GM12878 (cell line): ENCODE results near the gene LMO7. TPM values are rescaled to one million over a fixed set of nuclear protein-coding genes. Genes with fewer than 3 reads are reported as not detected.

Source experiments
- ATAC-seq: fragments of 200-7000 bp; cut with Tn5 transposase; 3 replicates; pipeline ENCODE4 v1.9.1; 2020; ENCODE audit warnings: mild to moderate bottlenecking, moderate library complexity
- BruUV-seq: library from RNA; stranded (reverse); fragments of 400-500 nt; replicated peaks from 2 replicates; lab custom pipeline; 2021; lab: Mats Ljungman, UMichigan
- CTCF ChIA-PET: fragments of 300-600 bp; sonication (Branson Sonifier 250); formaldehyde crosslinking; extraction: SDS; loops from one replicate; lab custom pipeline; 2021; ENCODE audit warnings: inconsistent platforms; lab: Yijun Ruan, JAX
- POLR2A ChIA-PET: fragments of 350-600 bp; formaldehyde crosslinking; extraction: SDS; loops from one replicate; lab custom pipeline; 2021; ENCODE audit warnings: inconsistent platforms; lab: Charles Lee
- RAD21 ChIA-PET: fragments of 300-600 bp; sonication (Branson Sonifier 250); formaldehyde crosslinking; loops from one replicate; lab custom pipeline; 2023; ENCODE audit warnings: antibody characterized with exemption; ENCODE audit not compliant: unreplicated experiment; lab: Charles Lee
- SMC1A ChIA-PET: fragments of 300-600 bp; sonication (Branson Sonifier 250); formaldehyde crosslinking; loops from one replicate; lab custom pipeline; 2023; ENCODE audit not compliant: unreplicated experiment, uncharacterized antibody; lab: Charles Lee
- DNase-seq: peaks from one replicate; pipeline ENCODE4 v3.0.0-alpha.2; 2011; ENCODE audit warnings: low read depth, low spot score
- FAIRE-seq: peaks from 3 replicates; lab custom pipeline; 2011; peaks lifted over from hg19 to GRCh38; lab: Jason Lieb, UNC
- H2AFZ ChIP-seq: 2 replicates; pipeline ENCODE4 v1.6.0; 2011; ENCODE audit warnings: low read depth, low read length, control low read depth; ENCODE audit not compliant: control insufficient read depth
- H3K27ac ChIP-seq: 2 replicates; pipeline ENCODE4 v1.5.1; 2011; ENCODE audit warnings: control low read depth; ENCODE audit not compliant: control insufficient read depth, insufficient read depth
- H3K27me3 ChIP-seq, 2 experiments: replicated peaks in 1 of 2; 2 replicates each; pipeline versions ENCODE4 v1.6.0 to v1.6.1; 2011; ENCODE audit warnings: low read length in 1 of 2; ENCODE audit not compliant: control insufficient read depth in 2 of 2, insufficient read depth in 2 of 2
- H3K36me3 ChIP-seq, 2 experiments: 2 replicates each; pipeline ENCODE4 v1.5.1; 2011; ENCODE audit warnings: low read length in 1 of 2; ENCODE audit not compliant: control insufficient read depth in 2 of 2, insufficient read depth in 2 of 2
- H3K4me1 ChIP-seq: 2 replicates; pipeline ENCODE4 v1.6.1; 2011; ENCODE audit warnings: mild to moderate bottlenecking, low read length, moderate library complexity, mixed read lengths; ENCODE audit not compliant: control insufficient read depth, insufficient read depth
- H3K4me2 ChIP-seq: 2 replicates; pipeline ENCODE4 v1.6.0; 2011; ENCODE audit warnings: control low read depth; ENCODE audit not compliant: control insufficient read depth, insufficient read depth
- H3K4me3 ChIP-seq: fragments of 200-600 bp; sonication (generic); 2 replicates; pipeline ENCODE4 v1.5.1; 2016
- H3K79me2 ChIP-seq: 2 replicates; pipeline ENCODE4 v1.6.0; 2011; ENCODE audit warnings: low read length; ENCODE audit not compliant: control insufficient read depth, insufficient read depth
- H3K9ac ChIP-seq: 2 replicates; pipeline ENCODE4 v1.8.0; 2011; ENCODE audit warnings: low read length, control low read depth, mixed read lengths; ENCODE audit not compliant: control insufficient read depth, insufficient read depth
- H3K9me3 ChIP-seq: replicated peaks from 3 replicates; pipeline ENCODE4 v1.5.1; 2011; ENCODE audit warnings: mild to moderate bottlenecking, low read length; ENCODE audit not compliant: control insufficient read depth, insufficient read depth
- H4K20me1 ChIP-seq: 2 replicates; pipeline ENCODE4 v1.6.0; 2011; ENCODE audit not compliant: control insufficient read depth, insufficient read depth
- CBX3 ChIP-seq: fragments of 200-600 bp; sonication (generic); IDR thresholded peaks from 2 replicates; pipeline ENCODE4 v1.6.1; 2016; ENCODE audit warnings: low read depth, borderline replicate concordance
- FOXM1 ChIP-seq: IDR thresholded peaks from 2 replicates; pipeline ENCODE4 v1.6.1; 2012; ENCODE audit warnings: low read depth, mild to moderate bottlenecking, inconsistent platforms, low read length, moderate library complexity
- IRF4 ChIP-seq: IDR thresholded peaks from 2 replicates; pipeline ENCODE4 v1.6.1; 2011; ENCODE audit warnings: low read depth, low read length
- RELA ChIP-seq: fragments of 450-650 bp; IDR thresholded peaks from 2 replicates; pipeline ENCODE4 v1.8.0; 2014; ENCODE audit warnings: borderline replicate concordance; ENCODE audit not compliant: partially characterized antibody
- REST ChIP-seq: IDR thresholded peaks from 2 replicates; pipeline ENCODE4 v1.6.1; 2012; ENCODE audit warnings: mild to moderate bottlenecking, low read depth, low read length
- SP1 ChIP-seq: IDR thresholded peaks from one replicate; pipeline ENCODE4 v1.6.1; 2011; ENCODE audit warnings: low read depth, low read length
- ZBTB4 ChIP-seq: fragments of 450-650 bp; formaldehyde crosslinking; IDR thresholded peaks from 2 replicates; pipeline ENCODE4 v1.4.0; 2022; ENCODE audit warnings: mild to moderate bottlenecking, moderate library complexity
- WGBS: methylation state at CpG from one replicate; pipeline ENCODE4 v1.1.6; 2016; ENCODE audit warnings: low lambda C conversion rate; ENCODE audit not compliant: insufficient replicate concordance, insufficient coverage; ENCODE audit errors: missing lambda C conversion rate; 5-methylcytosine and 5-hydroxymethylcytosine counted together
- in situ Hi-C: fragments of 300-500 bp; cut with MboI; formaldehyde crosslinking; loops from 9 replicates; pipeline ENCODE4 v1.14.3; 2018; ENCODE audit warnings: mixed read lengths
- intact Hi-C: fragments of 100-400 bp; cut with micrococcal nuclease; formaldehyde crosslinking; loops from one replicate; pipeline ENCODE4 v1.14.2; 2022; ENCODE audit not compliant: unreplicated experiment
- polyA plus RNA-seq, 11 experiments: library from polyadenylated mRNA; depleted of rRNA in 4 of 11; unstranded in 6 of 11; stranded (reverse) in 5 of 11; fragments of >200 nt; fragmentation: Nextera tagmentation in 4 of 11; fragmentation: Illumina TruSeq in 1 of 11; extraction: Ambion mirVana in 4 of 11; extraction: Trizol in 1 of 11; gene quantifications; 1 replicate in 1 of 11; 2 replicates in 10 of 11; pipeline versions ENCODE4 v1.2.1 to v1.2.3, GENCODE V29; 2011 to 2016; ENCODE audit warnings: inconsistent platforms in 2 of 11, missing spikeins in 2 of 11, low read depth in 1 of 11
- total RNA-seq, 4 experiments: library from RNA; depleted of rRNA in 3 of 4; stranded (reverse); fragments of >200 nt in 3 of 4; fragmentation: Illumina TruSeq in 1 of 4; extraction: Trizol in 1 of 4; gene quantifications; 2 replicates each; pipeline versions ENCODE4 v1.2.1 to v1.2.3, GENCODE V29; 2013 to 2021

LMO7 gene
- total and polyA plus RNA-seq, 10 of the 15 experiments (the other 5 are each of a cell fraction or from before 2014, with no cell fraction given) = 8.5 to 67.8 (median 36.8) TPM

GRCh38 chr13:75607447-75607846, 28.7 kb upstream of the LMO7 start:
- H3K4me1 ChIP-seq = no peaks in the 10 kb centered on the region
- H3K4me3 ChIP-seq = no peak overlapping the region
- no peak overlapping the region for H2AFZ ChIP-seq
- in situ Hi-C loops = no loop called here
- no peak overlapping the region for H3K4me2 ChIP-seq
- intact Hi-C loops = no loop called here
- no peaks in the 10 kb centered on the region for H4K20me1 ChIP-seq
- H3K36me3 ChIP-seq = 0 out of 4 replicates have a peak, but pooled peaks cover 0 to 7% of the 10 kb centered on the region in 2 experiments
- FAIRE-seq = no peak
- ChIA-PET POLR2A (no interaction called here), RAD21 (no interaction called here), CTCF (no interaction called here), SMC1A (interaction anchor here (0.6 to 2.1 kb wide), 2 partner anchors 8 to 19 kb away, joined by 3 to 7 read pairs; no protein-coding TSS in a partner anchor)
- DNase-seq = no peak
- ATAC-seq = no peak
- no peaks in the 10 kb centered on the region for H3K79me2 ChIP-seq
- WGBS = 100% methylated on average over 2 of the region's 2 CpGs
- H3K9me3 ChIP-seq = no peaks in the 10 kb centered on the region
- H3K27me3 ChIP-seq = no peaks in the 10 kb centered on the region
- no TSS peak for BruUV-seq
- no peak overlapping the region for H3K27ac ChIP-seq
- TF ChIP-seq SP1 = no peak
- no peak for TF ChIP-seq REST
- no peak for TF ChIP-seq CBX3
- no peak for TF ChIP-seq ZBTB4 (CRISPR knock-in tag)
- no peak for TF ChIP-seq FOXM1
- TF ChIP-seq IRF4 = no peak
- TF ChIP-seq RELA = no peak
- no peak overlapping the region for H3K9ac ChIP-seq
